Thoracic aorta (tissue), 2 donors: ENCODE measurements around the gene ACKR3. TPM values are rescaled to one million over a fixed set of nuclear protein-coding genes. Genes with fewer than 3 reads are reported as not detected.

Experiments used
- ATAC-seq: fragments of 150-250 bp; one replicate; pipeline ENCODE4 v1.8.0; 2017; ENCODE audit warnings: low read depth; ENCODE audit not compliant: insufficient number of reproducible peaks, low FRiP score
- DNase-seq: peaks from one replicate; pipeline ENCODE4 v3.0.0-alpha.2; 2020; ENCODE audit warnings: low spot score
- H3K27ac ChIP-seq, 2 donors: fragments of 200-600 bp; sonication (generic); 1 replicate in 1 of 2; 2 replicates in 1 of 2; pipeline ENCODE4 v1.5.1; 2016; ENCODE audit warnings: mild to moderate bottlenecking in 2 of 2, moderate library complexity in 2 of 2
- H3K27me3 ChIP-seq: fragments of 200-600 bp; sonication (generic); replicated peaks from 2 replicates; pipeline ENCODE4 v1.6.0; 2016; ENCODE audit warnings: mild to moderate bottlenecking; ENCODE audit not compliant: insufficient read depth
- H3K36me3 ChIP-seq: fragments of 200-600 bp; sonication (generic); one replicate; pipeline ENCODE4 v1.5.1; 2016
- H3K4me1 ChIP-seq, 2 donors: fragments of 200-600 bp; sonication (generic); 1 replicate in 1 of 2; 2 replicates in 1 of 2; pipeline versions ENCODE4 v1.5.1 to v1.6.0; 2016; ENCODE audit warnings: low read depth in 2 of 2, mild to moderate bottlenecking in 1 of 2; ENCODE audit not compliant: control insufficient read depth in 1 of 2
- H3K4me3 ChIP-seq: fragments of 200-600 bp; sonication (generic); 2 replicates; pipeline ENCODE4 v1.5.1; 2016; ENCODE audit warnings: mild to moderate bottlenecking
- H3K9me3 ChIP-seq: fragments of 200-600 bp; sonication (generic); 2 replicates; pipeline ENCODE4 v1.5.1; 2016
- CTCF ChIP-seq: fragments of 200-600 bp; sonication (generic); IDR thresholded peaks from one replicate; pipeline ENCODE4 v1.5.1; 2019; ENCODE audit warnings: antibody characterized with exemption
- total RNA-seq, 2 donors: library from RNA; depleted of rRNA; stranded (reverse); fragments of >200 nt; gene quantifications; one replicate each; pipeline versions ENCODE4 v1.1.0 to v1.2.3, GENCODE V29; 2016

The ACKR3 gene
- total RNA-seq, 2 donors from 2014 or later = 68.8 to 68.9 TPM

GRCh38 chr2:236616031-236616430 is 46.4 kb downstream of the ACKR3 start:
- H3K9me3 ChIP-seq = no peaks in the 10 kb centered on the region
- no peak overlapping the region for H3K4me3 ChIP-seq
- no peaks in the 10 kb centered on the region for H3K36me3 ChIP-seq
- H3K27me3 ChIP-seq = no peaks in the 10 kb centered on the region
- peaks cover 0 to 6% of the 10 kb centered on the region in 2 donors for H3K4me1 ChIP-seq
- TF ChIP-seq CTCF = no peak
- ATAC-seq = no peak
- no peak for DNase-seq
- no peak overlapping the region for H3K27ac ChIP-seq

DNA sequence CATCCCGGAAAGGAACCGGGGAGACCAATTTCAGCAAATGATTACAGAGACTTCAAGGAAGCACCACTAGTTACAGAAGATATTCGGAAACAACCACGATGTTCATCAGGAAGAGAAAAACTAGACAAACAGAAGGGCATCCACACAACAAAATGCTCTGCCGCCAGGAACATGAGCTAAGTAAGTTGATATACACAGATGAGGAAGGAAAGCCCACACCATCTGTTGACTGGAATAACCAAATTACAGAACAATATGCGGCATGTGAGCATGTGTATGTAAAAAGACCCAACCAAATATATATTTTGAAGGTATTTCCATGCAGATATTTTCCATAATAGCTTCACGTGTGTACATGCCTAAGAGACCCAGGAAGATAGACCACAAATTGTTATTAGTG is 47.0 kb downstream of the ACKR3 start:
- no peak for TF ChIP-seq CTCF
- Histone ChIP-seq H3K4me1 (peaks cover 0 to 6% of the 10 kb centered on the region in 2 donors), H3K4me3 (no peak overlapping the region), H3K36me3 (no peaks in the 10 kb centered on the region), H3K27ac (no peak overlapping the region), H3K27me3 (no peaks in the 10 kb centered on the region), H3K9me3 (no peaks in the 10 kb centered on the region)
- DNase-seq = no peak
- ATAC-seq = no peak

GRCh38 chr2:236617221-236617737 is 47.7 kb downstream of the ACKR3 start:
- TF ChIP-seq CTCF = no peak
- Histone ChIP-seq H3K27me3 (no peaks in the 10 kb centered on the region), H3K36me3 (no peaks in the 10 kb centered on the region), H3K27ac (no peak overlapping the region), H3K4me1 (peaks cover 0 to 6% of the 10 kb centered on the region in 2 donors), H3K9me3 (no peaks in the 10 kb centered on the region), H3K4me3 (no peak overlapping the region)
- no peak for DNase-seq
- ATAC-seq = no peak

DNA sequence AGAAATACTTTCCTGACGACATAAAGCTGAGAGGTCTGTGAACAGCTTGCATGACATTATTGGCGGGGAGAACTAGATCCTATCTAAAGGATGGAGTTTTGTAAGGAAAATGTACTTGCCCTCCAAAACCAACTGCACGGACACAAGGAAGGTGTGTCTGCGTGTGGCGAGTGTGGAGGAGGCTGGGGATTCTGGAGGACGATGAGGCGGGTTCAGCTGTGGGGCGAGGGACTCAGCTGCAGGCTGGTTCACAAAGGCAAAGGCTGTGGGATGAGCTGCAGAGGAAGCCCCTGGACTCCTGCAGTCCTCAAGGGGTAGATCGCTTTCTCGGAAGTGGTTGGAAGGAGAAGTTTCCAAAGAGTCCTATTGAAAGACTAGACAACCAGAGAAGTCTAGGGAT is 48.2 kb downstream of the ACKR3 start:
- peaks cover 0 to 6% of the 10 kb centered on the region in 2 donors for H3K4me1 ChIP-seq
- H3K4me3 ChIP-seq = no peak overlapping the region
- no peaks in the 10 kb centered on the region for H3K36me3 ChIP-seq
- no peak for DNase-seq
- ATAC-seq = no peak
- no peak for TF ChIP-seq CTCF
- no peaks in the 10 kb centered on the region for H3K27me3 ChIP-seq
- H3K27ac ChIP-seq = no peak overlapping the region
- H3K9me3 ChIP-seq = no peaks in the 10 kb centered on the region

- no peak for TF ChIP-seq CTCF
- no peak for DNase-seq
- H3K27me3 ChIP-seq = no peaks in the 10 kb centered on the region
- H3K27ac ChIP-seq = no peak overlapping the region
- no peak overlapping the region for H3K4me3 ChIP-seq
- H3K36me3 ChIP-seq = no peaks in the 10 kb centered on the region
- ATAC-seq = no peak
- H3K9me3 ChIP-seq = no peaks in the 10 kb centered on the region
- H3K4me1 ChIP-seq = peaks cover 0 to 6% of the 10 kb centered on the region in 2 donors
These were observed 48.7 kb downstream of the ACKR3 start for GRCh38 chr2:236618370-236618769.
